Esophagus muscularis mucosa (tissue), 4 donors: ENCODE results near the gene CTNNA2. TPM values are rescaled to one million over a fixed set of nuclear protein-coding genes. Genes with fewer than 3 reads are reported as not detected.

Experiments used
- DNase-seq: peaks from one replicate; pipeline ENCODE4 v3.0.0-alpha.2; 2017; ENCODE audit errors: extremely low spot score
- H3K27ac ChIP-seq, 4 donors: fragments of 200-600 bp; sonication (generic); replicated peaks in 1 of 4; 1 replicate in 3 of 4; 2 replicates in 1 of 4; pipeline ENCODE4 v1.5.1; 2016 to 2019; ENCODE audit warnings: mild to moderate bottlenecking in 1 of 4
- H3K27me3 ChIP-seq, 4 donors: fragments of 200-600 bp; sonication (generic); one replicate each; pipeline versions ENCODE4 v1.5.1 to v1.6.0; 2016 to 2019
- H3K36me3 ChIP-seq, 4 donors: fragments of 200-600 bp; sonication (generic); one replicate each; pipeline ENCODE4 v1.5.1; 2016 to 2019
- H3K4me1 ChIP-seq, 4 donors: fragments of 200-600 bp; sonication (generic); one replicate each; pipeline ENCODE4 v1.5.1; 2016 to 2019
- H3K4me3 ChIP-seq, 4 donors: fragments of 200-600 bp; sonication (generic); 1 replicate in 2 of 4; 2 replicates in 2 of 4; pipeline ENCODE4 v1.5.1; 2016 to 2019; ENCODE audit warnings: mild to moderate bottlenecking in 4 of 4, moderate library complexity in 1 of 4
- H3K9me3 ChIP-seq, 4 donors: fragments of 200-600 bp; sonication (generic); 1 replicate in 3 of 4; 2 replicates in 1 of 4; pipeline ENCODE4 v1.5.1; 2016 to 2019
- CTCF ChIP-seq, 3 experiments: fragments of 200-600 bp in 2 of 3; fragments of 450-650 bp in 1 of 3; sonication (generic) in 2 of 3; IDR thresholded peaks; one replicate each; pipeline ENCODE4 v1.5.1; 2017 to 2019; ENCODE audit warnings: antibody characterized with exemption in 3 of 3, mild to moderate bottlenecking in 2 of 3, moderate library complexity in 1 of 3
- EP300 ChIP-seq: sonication (generic); formaldehyde crosslinking; IDR thresholded peaks from one replicate; pipeline ENCODE4 v1.6.1; 2017; ENCODE audit warnings: antibody characterized with exemption
- POLR2A ChIP-seq: fragments of 450-650 bp; IDR thresholded peaks from one replicate; pipeline ENCODE4 v1.6.1; 2017; ENCODE audit warnings: antibody characterized with exemption, moderate library complexity, mild to moderate bottlenecking, low read depth
- POLR2AphosphoS5 ChIP-seq, 2 donors: sonication (generic); formaldehyde crosslinking; IDR thresholded peaks; one replicate each; pipeline ENCODE4 v1.6.1; 2017; ENCODE audit warnings: antibody characterized with exemption in 2 of 2
- WGBS: methylation state at CpG from one replicate; pipeline ENCODE4 v1.1.5; 2018; 5-methylcytosine and 5-hydroxymethylcytosine counted together
- intact Hi-C: fragments of 100-400 bp; cut with DNase I; formaldehyde crosslinking; loops from one replicate; pipeline ENCODE4 v1.15.1; 2023
- total RNA-seq, 4 donors: library from RNA; depleted of rRNA; stranded (reverse); fragments of >200 nt; gene quantifications; one replicate each; pipeline versions ENCODE4 v1.1.0 to v1.2.1, GENCODE V29; 2016

CTNNA2 gene
- total RNA-seq, 4 donors from 2014 or later: 0.42 to 2.5 (median 1.1) TPM

- intact Hi-C loops: no loop called here
- WGBS: 81% methylated on average over 7 of the region's 7 CpGs
- H3K4me1 ChIP-seq: no peaks in the 10 kb centered on the region
- TF ChIP-seq POLR2AphosphoS5 (IDR thresholded peaks at IDR 0.05) (no peak), EP300 (no peak), POLR2A (no peak)
- H3K9me3 ChIP-seq: no peaks in the 10 kb centered on the region
- no peaks in the 10 kb centered on the region for H3K36me3 ChIP-seq
- no peaks in the 10 kb centered on the region for H3K27me3 ChIP-seq
- no peak for DNase-seq
- H3K27ac ChIP-seq: no peak overlapping the region
- H3K4me3 ChIP-seq: no peak overlapping the region
Measured at GRCh38 chr2:80454628-80455027, 941.8 kb downstream of the CTNNA2 start.

- no peak overlapping the region for H3K27ac ChIP-seq
- H3K36me3 ChIP-seq: no peaks in the 10 kb centered on the region
- DNase-seq: no peak
- no peaks in the 10 kb centered on the region for H3K9me3 ChIP-seq
- TF ChIP-seq EP300 (no peak), POLR2A (no peak), POLR2AphosphoS5 (IDR thresholded peaks at IDR 0.05) (no peak), CTCF (IDR thresholded peaks at IDR 0.05) (no peak)
- 92% methylated on average over 5 of the region's 5 CpGs for WGBS
- no peak overlapping the region for H3K4me3 ChIP-seq
- no peaks in the 10 kb centered on the region for H3K4me1 ChIP-seq
- H3K27me3 ChIP-seq: no peaks in the 10 kb centered on the region
- intact Hi-C loops: no loop called here
Measured at GRCh38 chr2:80459028-80459427, 946.2 kb downstream of the CTNNA2 start.

DNA sequence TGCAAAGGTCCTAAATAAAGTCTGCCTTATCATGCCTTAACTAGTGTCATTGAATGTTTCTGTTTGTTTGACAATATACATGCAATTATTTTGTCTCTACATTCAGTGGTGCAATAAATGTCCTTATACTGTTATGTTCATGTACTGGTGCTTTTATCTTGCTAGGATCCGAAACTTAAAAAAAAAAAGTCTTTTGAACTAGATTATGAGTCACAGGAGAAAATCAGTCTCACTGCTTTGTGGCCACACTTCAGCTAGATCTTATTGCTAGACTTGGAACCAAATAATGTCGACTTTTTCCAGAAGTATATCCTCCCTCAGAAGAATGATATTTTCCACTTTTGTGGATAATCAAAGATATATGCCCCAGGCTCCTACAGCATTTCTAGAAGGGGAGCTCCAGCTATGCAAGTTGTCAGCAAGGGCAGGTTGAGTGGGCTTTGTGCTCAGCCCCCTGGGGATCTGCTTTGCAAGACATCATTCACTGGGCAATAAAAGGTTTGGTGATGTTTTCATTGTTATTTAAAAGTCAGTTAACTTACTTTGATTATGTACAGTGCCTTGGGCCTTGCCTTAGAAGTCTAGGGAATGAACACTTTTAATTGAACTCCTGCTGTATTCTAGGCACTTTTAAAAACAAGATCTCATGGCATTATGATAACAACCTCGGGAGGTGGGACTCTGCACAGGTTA lies 948.8 kb downstream of the CTNNA2 start:
- Histone ChIP-seq H3K4me1 (no peaks in the 10 kb centered on the region), H3K27ac (no peak overlapping the region), H3K4me3 (no peak overlapping the region), H3K36me3 (no peaks in the 10 kb centered on the region), H3K27me3 (no peaks in the 10 kb centered on the region), H3K9me3 (no peaks in the 10 kb centered on the region)
- TF ChIP-seq POLR2A (no peak), CTCF (IDR thresholded peaks at IDR 0.05) (no peak), POLR2AphosphoS5 (IDR thresholded peaks at IDR 0.05) (no peak), EP300 (no peak)
- intact Hi-C loops: no loop called here
- no peak for DNase-seq
- WGBS: 77% methylated on average over 3 of the region's 3 CpGs

DNA sequence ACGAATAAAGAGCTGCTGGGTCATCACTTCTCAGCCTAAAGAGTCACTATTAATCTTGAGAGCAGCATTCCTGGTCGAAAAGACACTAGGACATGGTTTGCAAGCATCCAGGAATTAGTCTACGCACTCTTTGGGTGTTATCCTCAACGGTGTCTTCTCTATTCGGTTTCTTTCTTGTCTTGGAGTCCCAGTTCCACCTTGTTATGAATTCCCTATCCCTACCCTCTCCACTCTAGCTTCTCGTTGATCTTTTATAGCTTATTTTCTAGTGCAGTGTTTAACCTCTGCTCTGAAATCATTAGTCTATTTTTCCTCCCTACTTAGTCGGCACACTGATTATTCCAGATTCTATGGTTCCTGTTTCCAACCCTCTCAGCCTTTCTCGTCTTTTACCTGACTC lies 949.8 kb downstream of the CTNNA2 start:
- no peak for TF ChIP-seq POLR2AphosphoS5 (IDR thresholded peaks at IDR 0.05)
- Histone ChIP-seq H3K27me3 (no peaks in the 10 kb centered on the region), H3K4me1 (no peaks in the 10 kb centered on the region), H3K27ac (no peak overlapping the region), H3K36me3 (no peaks in the 10 kb centered on the region), H3K9me3 (no peaks in the 10 kb centered on the region), H3K4me3 (no peak overlapping the region)
- DNase-seq: no peak
- intact Hi-C loops: no loop called here
- WGBS: 74% methylated on average over 8 of the region's 8 CpGs

DNA sequence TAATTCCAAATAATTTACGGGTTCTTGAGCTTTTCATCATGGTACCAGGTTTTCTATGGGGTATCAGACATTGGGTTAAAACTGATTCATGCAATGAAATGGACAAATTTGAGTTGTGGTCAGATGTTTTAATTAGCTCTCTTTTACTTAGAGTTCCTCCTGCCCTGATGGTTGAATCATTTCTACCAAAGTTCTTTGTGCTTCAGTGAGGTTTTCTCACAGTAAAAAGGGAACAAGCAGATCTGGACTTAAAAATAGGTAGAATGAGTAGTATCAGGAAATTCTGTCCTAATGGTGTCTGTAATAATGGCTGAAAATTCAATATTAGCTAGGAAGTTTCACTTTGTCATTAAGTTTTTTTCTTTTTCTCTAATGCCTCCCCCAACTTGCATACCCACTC lies 951.4 kb downstream of the CTNNA2 start:
- no peak for TF ChIP-seq POLR2A
- TF ChIP-seq EP300: no peak
- no peak for TF ChIP-seq CTCF (IDR thresholded peaks at IDR 0.05)
- TF ChIP-seq POLR2AphosphoS5 (IDR thresholded peaks at IDR 0.05): no peak
- Histone ChIP-seq H3K27me3 (no peaks in the 10 kb centered on the region), H3K27ac (no peak overlapping the region), H3K4me1 (no peaks in the 10 kb centered on the region), H3K9me3 (no peaks in the 10 kb centered on the region), H3K4me3 (no peak overlapping the region), H3K36me3 (no peaks in the 10 kb centered on the region)
- intact Hi-C loops: no loop called here
- 0% methylated on average over 1 of the region's 1 CpG for WGBS
- no peak for DNase-seq
